Breast epithelium (tissue), 3 donors: ENCODE results near the gene TRERF1.

Source experiments
- POLR2AphosphoS5 ChIP-seq, 3 donors: sonication (generic); formaldehyde crosslinking; IDR thresholded peaks; one replicate each; pipeline ENCODE4 v1.6.1; 2017; ENCODE audit warnings: antibody characterized with exemption in 3 of 3
- TF ChIP-seq, protein P1 (sequence below), 3 donors: fragments of 450-650 bp; IDR thresholded peaks; one replicate each; pipeline ENCODE4 v1.5.1; 2016 to 2017; ENCODE audit warnings: antibody characterized with exemption in 3 of 3, mild to moderate bottlenecking in 3 of 3, moderate library complexity in 3 of 3

- TF ChIP-seq, protein P1, sequence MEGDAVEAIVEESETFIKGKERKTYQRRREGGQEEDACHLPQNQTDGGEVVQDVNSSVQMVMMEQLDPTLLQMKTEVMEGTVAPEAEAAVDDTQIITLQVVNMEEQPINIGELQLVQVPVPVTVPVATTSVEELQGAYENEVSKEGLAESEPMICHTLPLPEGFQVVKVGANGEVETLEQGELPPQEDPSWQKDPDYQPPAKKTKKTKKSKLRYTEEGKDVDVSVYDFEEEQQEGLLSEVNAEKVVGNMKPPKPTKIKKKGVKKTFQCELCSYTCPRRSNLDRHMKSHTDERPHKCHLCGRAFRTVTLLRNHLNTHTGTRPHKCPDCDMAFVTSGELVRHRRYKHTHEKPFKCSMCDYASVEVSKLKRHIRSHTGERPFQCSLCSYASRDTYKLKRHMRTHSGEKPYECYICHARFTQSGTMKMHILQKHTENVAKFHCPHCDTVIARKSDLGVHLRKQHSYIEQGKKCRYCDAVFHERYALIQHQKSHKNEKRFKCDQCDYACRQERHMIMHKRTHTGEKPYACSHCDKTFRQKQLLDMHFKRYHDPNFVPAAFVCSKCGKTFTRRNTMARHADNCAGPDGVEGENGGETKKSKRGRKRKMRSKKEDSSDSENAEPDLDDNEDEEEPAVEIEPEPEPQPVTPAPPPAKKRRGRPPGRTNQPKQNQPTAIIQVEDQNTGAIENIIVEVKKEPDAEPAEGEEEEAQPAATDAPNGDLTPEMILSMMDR (IDR thresholded peaks at IDR 0.05), result no peak
- no peak for TF ChIP-seq POLR2AphosphoS5 (IDR thresholded peaks at IDR 0.05)
Measured at GRCh38 chr6:42426191-42426590, 25.5 kb downstream of the TRERF1 start.
